Heart right ventricle (tissue), 16 donors: ENCODE data around the gene SLC51A. TPM values are rescaled to one million over a fixed set of nuclear protein-coding genes. Genes with fewer than 3 reads are reported as not detected.

Experiments
- ATAC-seq, 8 donors: fragments of 200-7000 bp; cut with Tn5 transposase; one replicate each; pipeline ENCODE4 v1.9.1; 2020; ENCODE audit warnings: mild to moderate bottlenecking in 8 of 8, moderate library complexity in 8 of 8, moderate number of reproducible peaks in 1 of 8
- DNase-seq, 2 donors: peaks; one replicate each; pipeline ENCODE4 v3.0.0-alpha.2; 2020
- H3K27ac ChIP-seq, 10 donors: fragments of 200-600 bp; sonication (generic) in 2 of 10; one replicate each; pipeline versions ENCODE4 v1.5.0 to v1.8.0; 2020 to 2022; ENCODE audit warnings: mild to moderate bottlenecking in 3 of 10
- H3K27me3 ChIP-seq, 7 donors: fragments of 200-600 bp; one replicate each; pipeline ENCODE4 v1.8.0; 2021 to 2022; ENCODE audit warnings: mild to moderate bottlenecking in 2 of 7
- H3K36me3 ChIP-seq, 9 donors: fragments of 200-600 bp; sonication (generic) in 1 of 9; one replicate each; pipeline versions ENCODE4 v1.5.0 to v1.8.0; 2020 to 2022; ENCODE audit warnings: mild to moderate bottlenecking in 2 of 9
- H3K4me1 ChIP-seq, 9 donors: fragments of 200-600 bp; sonication (generic) in 1 of 9; one replicate each; pipeline versions ENCODE4 v1.5.0 to v1.8.0; 2020 to 2022; ENCODE audit warnings: mild to moderate bottlenecking in 4 of 9
- H3K4me3 ChIP-seq, 10 donors: fragments of 200-600 bp; sonication (generic) in 2 of 10; one replicate each; pipeline versions ENCODE4 v1.5.0 to v1.8.0; 2020 to 2022; ENCODE audit warnings: mild to moderate bottlenecking in 7 of 10, moderate library complexity in 2 of 10
- H3K9me3 ChIP-seq, 11 donors: fragments of 200-600 bp in 10 of 11; sonication (generic) in 2 of 11; one replicate each; pipeline versions ENCODE4 v1.5.0 to v1.8.0; 2013 to 2022; ENCODE audit warnings: mild to moderate bottlenecking in 2 of 11, control low read depth in 1 of 11, moderate library complexity in 1 of 11
- WGBS, 2 donors: extraction: QIAGEN DNeasy Blood & Tissue Kit; methylation state at CpG; one replicate each; pipeline ENCODE4 v1.1.7; 2013; ENCODE audit warnings: inconsistent platforms in 1 of 2; 5-methylcytosine and 5-hydroxymethylcytosine counted together
- intact Hi-C, 10 donors: fragments of 100-400 bp; cut with DNase I; formaldehyde crosslinking; loops; one replicate each; pipeline versions ENCODE4 v1.11.1 to v1.14.2; 2022
- polyA plus RNA-seq, 2 donors: library from polyadenylated mRNA; stranded (reverse); fragments of 200-250 nt; gene quantifications; one replicate each; pipeline ENCODE4 v1.2.3, GENCODE V29; 2013
- total RNA-seq, 10 donors: library from RNA; stranded (reverse); fragmentation: NEBNext Ultra II Directional in 3 of 10; extraction: Animal tissue kit (Norgen Biotek cat#: 25700) in 3 of 10; gene quantifications; one replicate each; pipeline versions ENCODE4 v1.2.1 to v1.2.4, GENCODE V29; 2021 to 2023
- TF ChIP-seq, protein P1 (sequence below), 9 donors: fragments of 200-600 bp; sonication (generic) in 2 of 9; IDR thresholded peaks; one replicate each; pipeline versions ENCODE4 v1.5.0 to v1.8.0; 2021 to 2022; ENCODE audit warnings: antibody characterized with exemption in 9 of 9, mild to moderate bottlenecking in 5 of 9, moderate library complexity in 1 of 9
- donor health status: Arrhythmogenic right ventricular cardiomyopathy.
- donor health status: ischemic (EF 13 %, LVEDD 7.1; RV severe dilation, severe dysfunction).
- donor health status: healthy with polysubstance abuse.
- donor health status: DM: no; HTN: yes; CAD: no.
- donor health status: DM: no; HTN: no; CAD: no.
- donor health status: ischemic (EF 25% LVEDD 6.9; RV normal size, moderate dysfunction).
- donor health status: ischemic (EF 25% LVEDD 5.7; RV mildly dilated, moderate dysfunction).
- donor health status: healthy.
- donor health status: DM: yes; HTN: yes; CAD: no.
- donor health status: Ischemic cardiomyopathy.
- donor health status: ischemic (EF 35%, LVEDD 5.7; RV mildly dilated, moderate dysfunction).
- donor health status: nonischemic (EF 11% LVEDD 7.7; RV severe dilation, severe dysfunction).
- donor health status: DM: yes; HTN: yes; CAD: no.
- donor health status: PGD.
- donor health status: ischemic (EF 29% LVEDD 5.4; RV normal size, mild dysfunction).
- donor health status: nonischemic (EF 23%, LVEDD 6.1; RV moderate dilation, normal function).

SLC51A gene
- total and polyA plus RNA-seq, 12 donors: 0.23 to 1.0 (median 0.52) TPM; not detected in 7

DNA sequence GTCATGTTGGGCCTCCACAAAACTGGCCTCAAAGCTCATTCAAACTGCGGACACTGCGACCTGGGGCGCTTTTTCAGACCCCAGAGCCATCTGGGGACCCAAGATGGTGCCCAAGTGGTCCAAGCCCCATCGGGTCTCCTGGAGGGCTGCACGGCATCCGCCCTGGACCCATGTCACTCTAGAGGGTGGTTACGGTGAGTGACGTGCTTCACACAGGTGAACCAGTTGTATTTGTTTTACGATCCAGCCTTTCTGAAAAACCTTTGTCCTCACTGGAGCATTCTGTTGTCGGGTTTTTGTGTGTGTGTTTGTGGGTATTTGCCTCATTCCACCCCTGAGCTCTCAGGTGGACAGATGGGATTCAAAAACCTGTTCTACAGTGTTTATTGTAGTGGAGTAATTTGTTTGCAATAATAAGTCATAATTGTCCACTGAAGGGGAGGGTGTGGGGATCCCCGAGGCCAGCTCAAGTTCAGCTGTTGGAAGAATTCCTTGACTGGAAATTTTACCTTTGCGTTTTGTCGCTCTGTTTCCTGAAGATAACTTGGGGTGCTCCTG, 1.9 kb downstream of the SLC51A start:
- 90 to 97% methylated on average over 13 of the region's 13 CpGs for WGBS, 2 donors
- Histone ChIP-seq H3K27me3 (peaks cover 3 to 31% (median 17%) of the 10 kb centered on the region in 7 donors), H3K9me3 (no peaks in the 10 kb centered on the region), H3K4me1 (peaks cover 0 to 26% (median 8%) of the 10 kb centered on the region in 9 donors), H3K4me3 (no peak overlapping the region), H3K27ac (no peak overlapping the region), H3K36me3 (no peaks in the 10 kb centered on the region)
- DNase-seq (no peak), ATAC-seq (no peak)
- intact Hi-C loops: no loop called here
- TF ChIP-seq, protein P1, sequence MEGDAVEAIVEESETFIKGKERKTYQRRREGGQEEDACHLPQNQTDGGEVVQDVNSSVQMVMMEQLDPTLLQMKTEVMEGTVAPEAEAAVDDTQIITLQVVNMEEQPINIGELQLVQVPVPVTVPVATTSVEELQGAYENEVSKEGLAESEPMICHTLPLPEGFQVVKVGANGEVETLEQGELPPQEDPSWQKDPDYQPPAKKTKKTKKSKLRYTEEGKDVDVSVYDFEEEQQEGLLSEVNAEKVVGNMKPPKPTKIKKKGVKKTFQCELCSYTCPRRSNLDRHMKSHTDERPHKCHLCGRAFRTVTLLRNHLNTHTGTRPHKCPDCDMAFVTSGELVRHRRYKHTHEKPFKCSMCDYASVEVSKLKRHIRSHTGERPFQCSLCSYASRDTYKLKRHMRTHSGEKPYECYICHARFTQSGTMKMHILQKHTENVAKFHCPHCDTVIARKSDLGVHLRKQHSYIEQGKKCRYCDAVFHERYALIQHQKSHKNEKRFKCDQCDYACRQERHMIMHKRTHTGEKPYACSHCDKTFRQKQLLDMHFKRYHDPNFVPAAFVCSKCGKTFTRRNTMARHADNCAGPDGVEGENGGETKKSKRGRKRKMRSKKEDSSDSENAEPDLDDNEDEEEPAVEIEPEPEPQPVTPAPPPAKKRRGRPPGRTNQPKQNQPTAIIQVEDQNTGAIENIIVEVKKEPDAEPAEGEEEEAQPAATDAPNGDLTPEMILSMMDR (IDR thresholded peaks at IDR 0.05): no peak

- WGBS, 2 donors: 26 to 46% methylated on average over 19 of the region's 19 CpGs
- peak overlapping the region in 7 of 10 donors; percentile 0 to 44 (median 37) for H3K4me3 ChIP-seq
- no peaks in the 10 kb centered on the region for H3K36me3 ChIP-seq
- ATAC-seq (peak; percentile 46 to 89 (median 73)), DNase-seq (peak; percentile 38 to 63)
- peaks cover 3 to 24% (median 10%) of the 10 kb centered on the region in 7 donors for H3K27me3 ChIP-seq
- H3K4me1 ChIP-seq: peaks cover 0 to 26% (median 8%) of the 10 kb centered on the region in 9 donors
- H3K9me3 ChIP-seq: no peaks in the 10 kb centered on the region
- TF ChIP-seq, protein P1 (IDR thresholded peaks at IDR 0.05): no peak
- intact Hi-C loops: no loop called here
- peak overlapping the region in 5 of 10 donors; percentile 33 to 81 (median 47) for H3K27ac ChIP-seq
Measured at GRCh38 chr3:196219194-196219969, 3.0 kb downstream of the SLC51A start.

DNA sequence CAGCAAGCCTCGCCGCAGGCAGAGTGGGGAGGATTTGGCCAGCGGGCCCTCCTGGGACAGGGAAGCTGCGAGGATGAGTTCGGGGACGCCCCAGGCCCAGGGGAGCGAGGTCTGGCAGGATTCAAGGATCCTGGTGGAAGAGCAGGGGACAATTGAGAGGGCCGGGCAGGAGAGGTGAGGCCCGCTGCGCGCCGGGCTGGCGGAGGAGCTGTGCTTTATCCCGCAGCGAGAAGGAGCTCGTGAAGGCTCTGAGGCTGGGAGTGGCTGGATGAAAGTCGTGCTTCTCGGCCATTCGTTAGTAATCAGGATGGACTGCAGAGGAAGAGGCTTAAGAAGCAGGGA, 3.6 kb downstream of the SLC51A start:
- intact Hi-C loops: no loop called here
- Histone ChIP-seq H3K4me1 (peaks cover 0 to 26% (median 8%) of the 10 kb centered on the region in 9 donors), H3K27ac (peak overlapping the region in 5 of 10 donors; percentile 33 to 81 (median 47)), H3K4me3 (peak overlapping the region in 2 of 10 donors; percentile 34 to 44), H3K36me3 (no peaks in the 10 kb centered on the region), H3K9me3 (no peaks in the 10 kb centered on the region), H3K27me3 (peaks cover 0 to 19% (median 7%) of the 10 kb centered on the region in 7 donors)
- TF ChIP-seq, protein P1 (IDR thresholded peaks at IDR 0.05): no peak
- WGBS, 2 donors: 75 to 84% methylated on average over 19 of the region's 19 CpGs
- DNase-seq (no peak), ATAC-seq (peak in 5 of 8 donors; percentile 4 to 49 (median 18))

GRCh38 chr3:196220587-196220986, 4.3 kb downstream of the SLC51A start:
- TF ChIP-seq, protein P1 (IDR thresholded peaks at IDR 0.05): no peak
- Histone ChIP-seq H3K36me3 (no peaks in the 10 kb centered on the region), H3K27ac (peak overlapping the region in 1 of 10 donors; percentile 81), H3K4me1 (peaks cover 0 to 26% (median 8%) of the 10 kb centered on the region in 9 donors), H3K4me3 (no peak overlapping the region), H3K27me3 (peaks cover 0 to 15% (median 1%) of the 10 kb centered on the region in 7 donors), H3K9me3 (no peaks in the 10 kb centered on the region)
- intact Hi-C loops: no loop called here
- ATAC-seq (peak; percentile 22 to 61 (median 40)), DNase-seq (peak in 1 of 2 donors; percentile 26)
- 85 to 87% methylated on average over 10 of the region's 10 CpGs for WGBS, 2 donors
